HepG2 (cell line): ENCODE results near the gene PDSS2. TPM values are rescaled to one million over a fixed set of nuclear protein-coding genes. Genes with fewer than 3 reads are reported as not detected.

Experiments used
- ADNP ChIP-seq: sonication (generic); formaldehyde crosslinking; IDR thresholded peaks from 2 replicates; pipeline ENCODE4 v1.4.0; 2020; ENCODE audit warnings: missing genetic modification reagents
- HDAC1 ChIP-seq: sonication (generic); formaldehyde crosslinking; IDR thresholded peaks from 2 replicates; pipeline ENCODE4 v1.5.1; 2020; ENCODE audit warnings: mild to moderate bottlenecking, missing genetic modification reagents
- IRF2 ChIP-seq: IDR thresholded peaks from 2 replicates; pipeline ENCODE4 v1.6.1; 2018; ENCODE audit warnings: missing genetic modification reagents, missing compliant biosample characterization
- KDM6A ChIP-seq: IDR thresholded peaks from 2 replicates; pipeline ENCODE4 v1.6.1; 2016; ENCODE audit warnings: low read depth
- MBNL3 ChIP-seq: fragments of 250-450 bp; sonication (Bioruptor Pico); conservative IDR thresholded peaks from 2 replicates; pipeline ENCODE4 v1.8.0; 2022; ENCODE audit warnings: mild to moderate bottlenecking, inconsistent platforms
- POLR2AphosphoS5 ChIP-seq: IDR thresholded peaks from 2 replicates; pipeline ENCODE4 v1.6.1; 2012; ENCODE audit warnings: low read depth, low read length
- RBFOX2 ChIP-seq: fragments of 200-400 bp; formaldehyde crosslinking; IDR thresholded peaks from 2 replicates; pipeline ENCODE4 v1.6.1; 2017; ENCODE audit warnings: low read depth, mild to moderate bottlenecking, low read length
- SIX1 ChIP-seq: sonication (generic); formaldehyde crosslinking; IDR thresholded peaks from 2 replicates; pipeline ENCODE4 v1.4.0; 2020; ENCODE audit warnings: missing genetic modification reagents, borderline replicate concordance
- SNAI1 ChIP-seq: sonication (generic); formaldehyde crosslinking; IDR thresholded peaks from 2 replicates; pipeline ENCODE4 v1.5.0; 2020; ENCODE audit warnings: mild to moderate bottlenecking, missing genetic modification reagents, borderline replicate concordance
- ZBTB7A ChIP-seq: sonication (generic); formaldehyde crosslinking; IDR thresholded peaks from 2 replicates; pipeline ENCODE4 v1.8.0; 2022; ENCODE audit warnings: mild to moderate bottlenecking, missing genetic modification reagents
- ZNF484 ChIP-seq: sonication (generic); formaldehyde crosslinking; IDR thresholded peaks from 2 replicates; pipeline ENCODE4 v1.5.1; 2020; ENCODE audit warnings: mild to moderate bottlenecking, low read depth, missing genetic modification reagents, borderline replicate concordance
- ZNF501 ChIP-seq: sonication (generic); formaldehyde crosslinking; IDR thresholded peaks from 2 replicates; pipeline ENCODE4 v1.5.1; 2020; ENCODE audit warnings: mild to moderate bottlenecking, moderate library complexity, missing genetic modification reagents
- ZNF577 ChIP-seq: sonication (generic); formaldehyde crosslinking; IDR thresholded peaks from 2 replicates; pipeline ENCODE4 v1.4.0; 2020; ENCODE audit warnings: mild to moderate bottlenecking, low read depth, missing genetic modification reagents, borderline replicate concordance
- ZNF703 ChIP-seq: sonication (generic); formaldehyde crosslinking; IDR thresholded peaks from 2 replicates; pipeline ENCODE4 v1.5.1; 2020; ENCODE audit warnings: missing genetic modification reagents, mild to moderate bottlenecking, moderate library complexity, borderline replicate concordance
- polyA plus RNA-seq, 8 experiments: library from polyadenylated mRNA; depleted of rRNA in 3 of 8; stranded (reverse) in 7 of 8; unstranded in 1 of 8; fragments of >200 nt; fragmentation: Illumina TruSeq in 4 of 8; extraction: Trizol in 4 of 8; gene quantifications; 2 replicates each; pipeline versions ENCODE4 v1.2.1 to v1.2.3, GENCODE V29; 2011 to 2016; ENCODE audit warnings: low read depth in 4 of 8, missing spikeins in 1 of 8, mixed read lengths in 1 of 8; ENCODE audit not compliant: insufficient read depth in 1 of 8
- total RNA-seq, 5 experiments: library from RNA; depleted of rRNA; stranded (reverse); fragments of >200 nt; fragmentation: Illumina TruSeq; extraction: Trizol; gene quantifications; 2 replicates each; pipeline ENCODE4 v1.2.3, GENCODE V29; 2016; ENCODE audit warnings: low read depth in 1 of 5
- TF ChIP-seq, protein P1 (sequence below): sonication (generic); formaldehyde crosslinking; IDR thresholded peaks from 2 replicates; pipeline ENCODE4 v1.5.0; 2020; ENCODE audit warnings: mild to moderate bottlenecking, missing genetic modification reagents
- TF ChIP-seq, protein P2 (sequence below): IDR thresholded peaks from 2 replicates; pipeline ENCODE4 v1.6.1; 2016; ENCODE audit warnings: low read depth, control low read depth
- TF ChIP-seq, protein P3 (sequence below): sonication (generic); formaldehyde crosslinking; IDR thresholded peaks from 2 replicates; pipeline ENCODE4 v1.8.0; 2022; ENCODE audit warnings: missing genetic modification reagents, low read depth, mild to moderate bottlenecking, borderline replicate concordance
- TF ChIP-seq, protein P4 (sequence below): sonication (generic); formaldehyde crosslinking; conservative IDR thresholded peaks from 2 replicates; pipeline ENCODE4 v1.4.0; 2020; ENCODE audit warnings: mild to moderate bottlenecking, missing genetic modification reagents, moderate library complexity
- TF ChIP-seq, protein P5 (sequence below): IDR thresholded peaks from 2 replicates; pipeline ENCODE4 v1.6.1; 2016; ENCODE audit warnings: low read depth

PDSS2 gene
- total and polyA plus RNA-seq, 2 of the 13 experiments (the other 11 are each of a cell fraction or from before 2014, with no cell fraction given) = 16.2 to 17.0 TPM

DNA sequence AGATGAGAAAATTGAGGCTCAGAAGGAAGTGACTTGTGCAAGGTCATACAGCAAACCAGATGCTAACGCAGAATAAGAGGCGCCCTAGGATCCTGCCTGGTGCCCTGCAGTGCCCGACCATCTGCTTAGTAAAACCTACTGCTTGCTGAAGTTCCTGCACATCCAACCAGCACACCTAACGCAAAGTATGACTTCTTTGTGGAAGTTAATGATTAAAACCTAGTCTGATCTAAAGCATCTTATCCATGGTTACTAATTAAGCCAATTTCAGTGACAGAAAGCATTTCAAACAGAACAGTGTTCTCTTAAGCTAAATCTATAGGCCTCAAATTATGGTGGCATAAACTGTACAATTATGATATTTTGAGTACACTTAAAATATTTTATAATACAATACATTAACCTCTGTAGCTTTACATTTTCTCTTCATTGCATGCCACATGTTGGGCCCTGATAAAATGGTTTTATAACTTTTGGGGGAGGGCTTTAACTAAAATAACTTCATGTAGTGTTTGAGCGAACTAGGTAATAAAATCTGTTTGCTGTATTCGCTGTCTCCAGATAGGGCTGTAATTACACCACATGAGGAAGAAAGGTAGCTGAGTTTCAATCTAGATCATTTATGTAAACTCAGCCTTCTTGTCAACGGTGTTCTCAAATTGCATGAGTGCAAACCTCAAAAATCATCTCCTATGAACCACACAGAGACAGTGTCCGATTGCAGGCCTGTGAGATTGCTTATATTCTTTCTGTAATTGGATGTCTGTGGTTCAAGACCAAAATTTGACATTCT lies 306.5 kb downstream of the PDSS2 start (continued):
- no peak for TF ChIP-seq KDM6A (CRISPR knock-in tag)
- TF ChIP-seq ZBTB7A = no peak
- TF ChIP-seq MBNL3 = no peak
- TF ChIP-seq ZNF577 = no peak
- no peak for TF ChIP-seq SNAI1
- TF ChIP-seq, protein P1, sequence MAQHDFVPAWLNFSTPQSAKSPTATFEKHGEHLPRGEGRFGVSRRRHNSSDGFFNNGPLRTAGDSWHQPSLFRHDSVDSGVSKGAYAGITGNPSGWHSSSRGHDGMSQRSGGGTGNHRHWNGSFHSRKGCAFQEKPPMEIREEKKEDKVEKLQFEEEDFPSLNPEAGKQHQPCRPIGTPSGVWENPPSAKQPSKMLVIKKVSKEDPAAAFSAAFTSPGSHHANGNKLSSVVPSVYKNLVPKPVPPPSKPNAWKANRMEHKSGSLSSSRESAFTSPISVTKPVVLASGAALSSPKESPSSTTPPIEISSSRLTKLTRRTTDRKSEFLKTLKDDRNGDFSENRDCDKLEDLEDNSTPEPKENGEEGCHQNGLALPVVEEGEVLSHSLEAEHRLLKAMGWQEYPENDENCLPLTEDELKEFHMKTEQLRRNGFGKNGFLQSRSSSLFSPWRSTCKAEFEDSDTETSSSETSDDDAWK (CRISPR knock-in tag) = no peak
- TF ChIP-seq RBFOX2 = no peak
- 0 out of 2 replicates have a peak, but pooled peaks have one; percentile 16 for TF ChIP-seq HDAC1 (CRISPR knock-in tag)
- TF ChIP-seq, protein P2, sequence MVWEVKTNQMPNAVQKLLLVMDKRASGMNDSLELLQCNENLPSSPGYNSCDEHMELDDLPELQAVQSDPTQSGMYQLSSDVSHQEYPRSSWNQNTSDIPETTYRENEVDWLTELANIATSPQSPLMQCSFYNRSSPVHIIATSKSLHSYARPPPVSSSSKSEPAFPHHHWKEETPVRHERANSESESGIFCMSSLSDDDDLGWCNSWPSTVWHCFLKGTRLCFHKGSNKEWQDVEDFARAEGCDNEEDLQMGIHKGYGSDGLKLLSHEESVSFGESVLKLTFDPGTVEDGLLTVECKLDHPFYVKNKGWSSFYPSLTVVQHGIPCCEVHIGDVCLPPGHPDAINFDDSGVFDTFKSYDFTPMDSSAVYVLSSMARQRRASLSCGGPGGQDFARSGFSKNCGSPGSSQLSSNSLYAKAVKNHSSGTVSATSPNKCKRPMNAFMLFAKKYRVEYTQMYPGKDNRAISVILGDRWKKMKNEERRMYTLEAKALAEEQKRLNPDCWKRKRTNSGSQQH = 0 out of 2 replicates have a peak, but pooled peaks have one; percentile 36
- peak; percentile 59; the same call in 1 of the 2 replicates for TF ChIP-seq SIX1
- TF ChIP-seq IRF2 = no peak
- TF ChIP-seq, protein P3, sequence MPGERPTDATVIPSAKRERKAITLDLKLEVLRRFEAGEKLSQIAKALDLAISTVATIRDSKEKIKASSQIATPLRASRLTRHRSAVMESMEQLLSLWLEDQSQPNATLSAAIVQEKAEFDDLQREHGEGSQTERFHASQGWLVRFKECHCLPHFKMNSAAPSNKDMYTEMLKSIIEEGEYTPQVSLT = no peak
- no peak for TF ChIP-seq ZNF501 (CRISPR knock-in tag)
- TF ChIP-seq, protein P4, sequence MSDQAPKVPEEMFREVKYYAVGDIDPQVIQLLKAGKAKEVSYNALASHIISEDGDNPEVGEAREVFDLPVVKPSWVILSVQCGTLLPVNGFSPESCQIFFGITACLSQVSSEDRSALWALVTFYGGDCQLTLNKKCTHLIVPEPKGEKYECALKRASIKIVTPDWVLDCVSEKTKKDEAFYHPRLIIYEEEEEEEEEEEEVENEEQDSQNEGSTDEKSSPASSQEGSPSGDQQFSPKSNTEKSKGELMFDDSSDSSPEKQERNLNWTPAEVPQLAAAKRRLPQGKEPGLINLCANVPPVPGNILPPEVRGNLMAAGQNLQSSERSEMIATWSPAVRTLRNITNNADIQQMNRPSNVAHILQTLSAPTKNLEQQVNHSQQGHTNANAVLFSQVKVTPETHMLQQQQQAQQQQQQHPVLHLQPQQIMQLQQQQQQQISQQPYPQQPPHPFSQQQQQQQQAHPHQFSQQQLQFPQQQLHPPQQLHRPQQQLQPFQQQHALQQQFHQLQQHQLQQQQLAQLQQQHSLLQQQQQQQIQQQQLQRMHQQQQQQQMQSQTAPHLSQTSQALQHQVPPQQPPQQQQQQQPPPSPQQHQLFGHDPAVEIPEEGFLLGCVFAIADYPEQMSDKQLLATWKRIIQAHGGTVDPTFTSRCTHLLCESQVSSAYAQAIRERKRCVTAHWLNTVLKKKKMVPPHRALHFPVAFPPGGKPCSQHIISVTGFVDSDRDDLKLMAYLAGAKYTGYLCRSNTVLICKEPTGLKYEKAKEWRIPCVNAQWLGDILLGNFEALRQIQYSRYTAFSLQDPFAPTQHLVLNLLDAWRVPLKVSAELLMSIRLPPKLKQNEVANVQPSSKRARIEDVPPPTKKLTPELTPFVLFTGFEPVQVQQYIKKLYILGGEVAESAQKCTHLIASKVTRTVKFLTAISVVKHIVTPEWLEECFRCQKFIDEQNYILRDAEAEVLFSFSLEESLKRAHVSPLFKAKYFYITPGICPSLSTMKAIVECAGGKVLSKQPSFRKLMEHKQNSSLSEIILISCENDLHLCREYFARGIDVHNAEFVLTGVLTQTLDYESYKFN (CRISPR knock-in tag) = peak; percentile 77
- no peak for TF ChIP-seq ZNF484 (CRISPR knock-in tag)
- no peak for TF ChIP-seq ZNF703
- 0 out of 2 replicates have a peak, but pooled peaks have one; percentile 27 for TF ChIP-seq ADNP (CRISPR knock-in tag)
- TF ChIP-seq POLR2AphosphoS5 = peak; percentile 35; the same call in 1 of the 2 replicates
- TF ChIP-seq, protein P5, sequence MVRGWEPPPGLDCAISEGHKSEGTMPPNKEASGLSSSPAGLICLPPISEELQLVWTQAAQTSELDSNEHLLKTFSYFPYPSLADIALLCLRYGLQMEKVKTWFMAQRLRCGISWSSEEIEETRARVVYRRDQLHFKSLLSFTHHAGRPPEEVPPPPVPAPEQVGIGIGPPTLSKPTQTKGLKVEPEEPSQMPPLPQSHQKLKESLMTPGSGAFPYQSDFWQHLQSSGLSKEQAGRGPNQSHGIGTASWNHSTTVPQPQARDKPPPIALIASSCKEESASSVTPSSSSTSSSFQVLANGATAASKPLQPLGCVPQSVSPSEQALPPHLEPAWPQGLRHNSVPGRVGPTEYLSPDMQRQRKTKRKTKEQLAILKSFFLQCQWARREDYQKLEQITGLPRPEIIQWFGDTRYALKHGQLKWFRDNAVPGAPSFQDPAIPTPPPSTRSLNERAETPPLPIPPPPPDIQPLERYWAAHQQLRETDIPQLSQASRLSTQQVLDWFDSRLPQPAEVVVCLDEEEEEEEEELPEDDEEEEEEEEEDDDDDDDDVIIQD = 0 out of 2 replicates have a peak, but pooled peaks have one; percentile 31
